Kidney (tissue), 14 donors: Measurements from ENCODE around the gene ERFL. TPM values are rescaled to one million over a fixed set of nuclear protein-coding genes. Genes with fewer than 3 reads are reported as not detected.

Source experiments
- DNase-seq, 5 donors: peaks; one replicate each; pipeline ENCODE4 v3.0.0-alpha.2; 2013 to 2020
- FAIRE-seq: peaks from 2 replicates; lab custom pipeline; 2012; peaks lifted over from hg19 to GRCh38; lab: Jason Lieb, UNC
- H3K27ac ChIP-seq, 2 donors: one replicate each; pipeline ENCODE4 v1.7.0; 2013; ENCODE audit warnings: low read depth in 2 of 2, low read length in 2 of 2, inconsistent platforms in 1 of 2
- H3K27me3 ChIP-seq: one replicate; pipeline ENCODE4 v1.7.1; 2013; ENCODE audit warnings: low read length, inconsistent platforms; ENCODE audit not compliant: control insufficient read depth, insufficient read depth
- H3K36me3 ChIP-seq, 3 donors: one replicate each; pipeline versions ENCODE4 v1.7.0 to v1.7.1; 2013; ENCODE audit warnings: low read length in 3 of 3, control low read depth in 1 of 3, inconsistent platforms in 1 of 3; ENCODE audit not compliant: insufficient read depth in 3 of 3, control insufficient read depth in 2 of 3
- H3K4me1 ChIP-seq, 3 donors: one replicate each; pipeline versions ENCODE4 v1.7.0 to v1.7.1; 2013; ENCODE audit warnings: low read length in 3 of 3, inconsistent platforms in 1 of 3, low read depth in 1 of 3; ENCODE audit not compliant: control insufficient read depth in 2 of 3, insufficient read depth in 2 of 3
- H3K4me3 ChIP-seq, 3 donors: one replicate each; pipeline versions ENCODE4 v1.7.0 to v1.8.1; 2013; ENCODE audit warnings: low read length in 3 of 3, control low read depth in 1 of 3, inconsistent platforms in 1 of 3
- H3K9ac ChIP-seq, 3 donors: one replicate each; pipeline versions ENCODE4 v1.7.0 to v1.7.1; 2013; ENCODE audit warnings: low read length in 3 of 3, control low read depth in 1 of 3, inconsistent platforms in 1 of 3
- H3K9me3 ChIP-seq, 3 donors: one replicate each; pipeline versions ENCODE4 v1.7.0 to v1.7.1; 2013; ENCODE audit warnings: low read length in 3 of 3, control low read depth in 1 of 3, inconsistent platforms in 1 of 3; ENCODE audit not compliant: control insufficient read depth in 2 of 3, insufficient read depth in 1 of 3
- intact Hi-C: fragments of 100-400 bp; cut with DNase I; formaldehyde crosslinking; loops from one replicate; pipeline ENCODE4 v1.11.1; 2022
- polyA plus RNA-seq: library from polyadenylated mRNA; stranded (reverse); fragments of 350-450 nt; fragmentation: Illumina TruSeq; extraction: RNeasy Lipid Tissue Mini Kit (QIAGEN cat#74804); gene quantifications from one replicate; pipeline ENCODE4 v1.2.3, GENCODE V29; 2014; ENCODE audit warnings: low read depth, low replicate concordance; ENCODE audit not compliant: insufficient read depth
- total RNA-seq: library from RNA; stranded (reverse); fragmentation: NEBNext Ultra II Directional; extraction: Animal tissue kit (Norgen Biotek cat#: 25700); gene quantifications from one replicate; pipeline ENCODE4 v1.2.1, GENCODE V29; 2021
- TF ChIP-seq, protein P1 (sequence below): IDR thresholded peaks from 3 replicates; pipeline ENCODE4 v1.5.1; 2012; ENCODE audit warnings: mild to moderate bottlenecking, moderate library complexity, borderline replicate concordance; ENCODE audit not compliant: insufficient read depth; ENCODE audit errors: extremely low read depth
- donor health status: control.
- donor health status: control.
- donor health status: control.
- donor health status: control.
- donor health status: control.
- donor health status: DM: yes; HTN: yes; CAD: no.
- donor health status: Normal renal cell carcinoma (clear cell type).

ERFL gene
- total and polyA plus RNA-seq, 2 donors from 2014 or later = 0.69 TPM; not detected in 1

GRCh38 chr19:41907994-41908615 is 20.1 kb downstream of the ERFL start:
- no peak overlapping the region for H3K9ac ChIP-seq
- peaks cover 17% of the 10 kb centered on the region for H3K27me3 ChIP-seq
- H3K4me1 ChIP-seq = no peaks in the 10 kb centered on the region
- no peak overlapping the region for H3K27ac ChIP-seq
- no peak for DNase-seq
- intact Hi-C loops = no loop called here
- no peaks in the 10 kb centered on the region for H3K9me3 ChIP-seq
- H3K36me3 ChIP-seq = peaks cover 2 to 30% (median 8%) of the 10 kb centered on the region in 3 donors
- H3K4me3 ChIP-seq = no peak overlapping the region
- FAIRE-seq = no peak
- TF ChIP-seq, protein P1, sequence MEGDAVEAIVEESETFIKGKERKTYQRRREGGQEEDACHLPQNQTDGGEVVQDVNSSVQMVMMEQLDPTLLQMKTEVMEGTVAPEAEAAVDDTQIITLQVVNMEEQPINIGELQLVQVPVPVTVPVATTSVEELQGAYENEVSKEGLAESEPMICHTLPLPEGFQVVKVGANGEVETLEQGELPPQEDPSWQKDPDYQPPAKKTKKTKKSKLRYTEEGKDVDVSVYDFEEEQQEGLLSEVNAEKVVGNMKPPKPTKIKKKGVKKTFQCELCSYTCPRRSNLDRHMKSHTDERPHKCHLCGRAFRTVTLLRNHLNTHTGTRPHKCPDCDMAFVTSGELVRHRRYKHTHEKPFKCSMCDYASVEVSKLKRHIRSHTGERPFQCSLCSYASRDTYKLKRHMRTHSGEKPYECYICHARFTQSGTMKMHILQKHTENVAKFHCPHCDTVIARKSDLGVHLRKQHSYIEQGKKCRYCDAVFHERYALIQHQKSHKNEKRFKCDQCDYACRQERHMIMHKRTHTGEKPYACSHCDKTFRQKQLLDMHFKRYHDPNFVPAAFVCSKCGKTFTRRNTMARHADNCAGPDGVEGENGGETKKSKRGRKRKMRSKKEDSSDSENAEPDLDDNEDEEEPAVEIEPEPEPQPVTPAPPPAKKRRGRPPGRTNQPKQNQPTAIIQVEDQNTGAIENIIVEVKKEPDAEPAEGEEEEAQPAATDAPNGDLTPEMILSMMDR = no peak

- intact Hi-C loops = no loop called here
- Histone ChIP-seq H3K4me1 (no peaks in the 10 kb centered on the region), H3K27me3 (peaks cover 12% of the 10 kb centered on the region), H3K9ac (no peak overlapping the region), H3K9me3 (no peaks in the 10 kb centered on the region), H3K4me3 (no peak overlapping the region), H3K36me3 (peaks cover 2 to 39% (median 13%) of the 10 kb centered on the region in 3 donors), H3K27ac (no peak overlapping the region)
- DNase-seq = no peak
- FAIRE-seq = no peak
- TF ChIP-seq, protein P1 = no peak
Observed at GRCh38 chr19:41906916-41907680, 21.2 kb downstream of the ERFL start.

DNA sequence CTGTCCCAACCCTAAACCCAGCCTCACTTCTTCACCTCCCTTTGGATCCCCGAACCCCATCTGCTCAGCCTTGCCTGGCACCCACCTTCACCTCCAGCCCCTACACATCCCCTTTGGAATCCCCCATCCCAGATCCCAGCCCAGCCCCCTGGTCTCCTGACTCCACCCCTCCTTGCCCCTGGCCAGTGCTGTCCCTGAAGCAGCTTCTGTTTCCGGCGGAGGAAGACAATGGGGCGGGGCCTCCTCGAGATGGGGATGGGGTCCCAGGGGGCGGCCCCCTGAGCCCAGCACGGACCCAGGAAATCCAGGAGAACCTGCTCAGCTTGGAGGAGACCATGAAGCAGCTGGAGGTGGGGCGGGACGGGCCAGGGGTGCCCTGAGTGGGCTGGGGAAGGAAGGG is 22.0 kb downstream of the ERFL start:
- no peak overlapping the region for H3K27ac ChIP-seq
- H3K9me3 ChIP-seq = no peaks in the 10 kb centered on the region
- intact Hi-C loops = no loop called here
- H3K4me1 ChIP-seq = no peaks in the 10 kb centered on the region
- TF ChIP-seq, protein P1 = no peak
- no peak for FAIRE-seq
- no peak overlapping the region for H3K4me3 ChIP-seq
- peaks cover 2 to 47% (median 17%) of the 10 kb centered on the region in 3 donors for H3K36me3 ChIP-seq
- no peak overlapping the region for H3K9ac ChIP-seq
- H3K27me3 ChIP-seq = peaks cover 5% of the 10 kb centered on the region
- DNase-seq = no peak
